DND-41 (cell line): Measurements from ENCODE around the gene RABGAP1L.

Experiments used
- ATAC-seq: fragments of 200-7000 bp; cut with Tn5 transposase; 3 replicates; pipeline ENCODE4 v1.9.1; 2021; ENCODE audit warnings: low read depth; ENCODE audit not compliant: insufficient read depth
- DNase-seq: peaks from one replicate; pipeline ENCODE4 v3.0.0-alpha.2; 2020
- H2AFZ ChIP-seq: 2 replicates; pipeline ENCODE4 v1.6.0; 2012; ENCODE audit warnings: low read depth, low read length
- H3K27ac ChIP-seq: 2 replicates; pipeline ENCODE4 v1.5.1; 2012; ENCODE audit warnings: low read length, inconsistent platforms
- H3K27me3 ChIP-seq: fragments of 200-600 bp; sonication (generic); 2 replicates; pipeline ENCODE4 v1.6.0; 2012; ENCODE audit warnings: low read length, mild to moderate bottlenecking, inconsistent platforms; ENCODE audit not compliant: insufficient read depth, poor library complexity
- H3K36me3 ChIP-seq: 2 replicates; pipeline ENCODE4 v1.5.1; 2012; ENCODE audit warnings: low read length, inconsistent platforms; ENCODE audit not compliant: insufficient read depth
- H3K4me1 ChIP-seq: 2 replicates; pipeline ENCODE4 v1.5.1; 2012; ENCODE audit warnings: mild to moderate bottlenecking, low read length; ENCODE audit not compliant: insufficient read depth
- H3K4me2 ChIP-seq: 2 replicates; pipeline ENCODE4 v1.6.0; 2012; ENCODE audit warnings: mild to moderate bottlenecking, moderate library complexity, low read length, inconsistent platforms; ENCODE audit not compliant: insufficient read depth
- H3K4me3 ChIP-seq, 2 experiments: fragments of 200-600 bp in 1 of 2; shearing (Covaris generic) in 1 of 2; 2 replicates each; pipeline ENCODE4 v1.5.1; 2012 to 2016; ENCODE audit warnings: inconsistent platforms in 2 of 2, low read length in 2 of 2, mild to moderate bottlenecking in 2 of 2, low read depth in 1 of 2, moderate library complexity in 1 of 2
- H3K79me2 ChIP-seq: 2 replicates; pipeline ENCODE4 v1.6.0; 2012; ENCODE audit warnings: low read length, inconsistent platforms; ENCODE audit not compliant: insufficient read depth
- H3K9ac ChIP-seq: 2 replicates; pipeline ENCODE4 v1.6.0; 2012; ENCODE audit warnings: low read depth, mild to moderate bottlenecking, inconsistent platforms, low read length, moderate library complexity
- H3K9me3 ChIP-seq: 2 replicates; pipeline ENCODE4 v1.5.1; 2012; ENCODE audit warnings: low read length, moderate library complexity, mild to moderate bottlenecking, inconsistent platforms; ENCODE audit not compliant: insufficient read depth, severe bottlenecking
- H4K20me1 ChIP-seq: 2 replicates; pipeline ENCODE4 v1.6.0; 2012; ENCODE audit warnings: low read length; ENCODE audit not compliant: insufficient read depth
- EZH2 ChIP-seq: IDR thresholded peaks from 3 replicates; pipeline ENCODE4 v1.6.1; 2012; ENCODE audit warnings: borderline replicate concordance, low read depth, mild to moderate bottlenecking, moderate library complexity, low read length, inconsistent platforms; ENCODE audit not compliant: severe bottlenecking
- TF ChIP-seq, protein P1 (sequence below): IDR thresholded peaks from 2 replicates; pipeline ENCODE4 v1.5.1; 2012; ENCODE audit warnings: borderline replicate concordance, low read length, moderate library complexity, mild to moderate bottlenecking; ENCODE audit not compliant: poor library complexity, severe bottlenecking; ENCODE audit errors: extremely low read depth

The RABGAP1L gene

DNA sequence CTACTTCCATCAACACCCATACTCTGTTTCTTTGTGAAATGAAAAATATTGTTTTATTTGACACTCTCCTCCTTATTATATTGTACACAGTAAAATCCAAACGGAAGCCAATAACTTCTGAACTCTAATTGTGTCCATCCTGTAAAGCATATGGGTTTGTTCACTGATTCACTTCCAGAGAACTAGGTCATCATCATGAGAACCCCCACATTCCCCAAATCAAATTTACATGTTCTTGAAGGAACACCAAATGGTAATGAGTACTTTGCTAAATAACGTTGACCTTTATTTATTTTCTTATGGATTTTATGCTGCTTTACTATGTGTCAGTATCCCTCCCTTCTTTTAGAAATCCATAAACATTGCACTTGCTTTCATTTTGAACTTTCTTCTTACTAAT, 627.0 kb downstream of the RABGAP1L start:
- DNase-seq (no peak), ATAC-seq (no peak)
- Histone ChIP-seq H3K79me2 (no peaks in the 10 kb centered on the region), H3K27ac (no peak overlapping the region), H3K4me3 (no peak overlapping the region), H3K36me3 (no peaks in the 10 kb centered on the region), H2AFZ (no peak overlapping the region), H3K9me3 (no peaks in the 10 kb centered on the region), H3K9ac (no peak overlapping the region), H3K27me3 (no peaks in the 10 kb centered on the region), H3K4me1 (no peaks in the 10 kb centered on the region), H3K4me2 (no peak overlapping the region), H4K20me1 (no peaks in the 10 kb centered on the region)
- TF ChIP-seq, protein P1, sequence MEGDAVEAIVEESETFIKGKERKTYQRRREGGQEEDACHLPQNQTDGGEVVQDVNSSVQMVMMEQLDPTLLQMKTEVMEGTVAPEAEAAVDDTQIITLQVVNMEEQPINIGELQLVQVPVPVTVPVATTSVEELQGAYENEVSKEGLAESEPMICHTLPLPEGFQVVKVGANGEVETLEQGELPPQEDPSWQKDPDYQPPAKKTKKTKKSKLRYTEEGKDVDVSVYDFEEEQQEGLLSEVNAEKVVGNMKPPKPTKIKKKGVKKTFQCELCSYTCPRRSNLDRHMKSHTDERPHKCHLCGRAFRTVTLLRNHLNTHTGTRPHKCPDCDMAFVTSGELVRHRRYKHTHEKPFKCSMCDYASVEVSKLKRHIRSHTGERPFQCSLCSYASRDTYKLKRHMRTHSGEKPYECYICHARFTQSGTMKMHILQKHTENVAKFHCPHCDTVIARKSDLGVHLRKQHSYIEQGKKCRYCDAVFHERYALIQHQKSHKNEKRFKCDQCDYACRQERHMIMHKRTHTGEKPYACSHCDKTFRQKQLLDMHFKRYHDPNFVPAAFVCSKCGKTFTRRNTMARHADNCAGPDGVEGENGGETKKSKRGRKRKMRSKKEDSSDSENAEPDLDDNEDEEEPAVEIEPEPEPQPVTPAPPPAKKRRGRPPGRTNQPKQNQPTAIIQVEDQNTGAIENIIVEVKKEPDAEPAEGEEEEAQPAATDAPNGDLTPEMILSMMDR, result no peak
- TF ChIP-seq EZH2, result no peak

DNA sequence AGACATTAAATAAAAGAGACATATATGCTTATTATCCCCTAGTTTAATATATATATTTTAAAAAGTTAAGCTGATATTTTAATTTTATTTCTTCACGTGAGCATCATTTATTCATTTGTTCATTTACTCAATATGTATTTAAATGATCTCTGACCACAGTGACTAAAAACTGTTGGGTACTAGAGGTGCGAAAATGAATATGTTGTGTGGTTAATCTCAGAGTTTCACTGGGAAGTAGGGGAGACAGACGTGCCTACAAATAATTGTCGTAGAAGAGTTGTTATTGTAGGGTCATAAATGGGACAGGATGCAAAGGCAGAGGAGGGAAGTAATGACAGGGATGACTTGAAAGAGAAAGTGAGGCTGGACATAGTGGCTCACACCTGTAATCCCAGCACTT, 627.4 kb downstream of the RABGAP1L start:
- TF ChIP-seq, protein P1, result no peak
- no peak for TF ChIP-seq EZH2
- no peaks in the 10 kb centered on the region for H3K79me2 ChIP-seq
- no peaks in the 10 kb centered on the region for H3K9me3 ChIP-seq
- no peak overlapping the region for H3K4me3 ChIP-seq
- H3K4me2 ChIP-seq, result no peak overlapping the region
- H3K27me3 ChIP-seq, result no peaks in the 10 kb centered on the region
- no peaks in the 10 kb centered on the region for H3K4me1 ChIP-seq
- H2AFZ ChIP-seq, result no peak overlapping the region
- H3K36me3 ChIP-seq, result no peaks in the 10 kb centered on the region
- no peak overlapping the region for H3K9ac ChIP-seq
- H4K20me1 ChIP-seq, result no peaks in the 10 kb centered on the region
- no peak for DNase-seq
- no peak overlapping the region for H3K27ac ChIP-seq
- ATAC-seq, result no peak

GRCh38 chr1:174788981-174789380, 629.7 kb downstream of the RABGAP1L start:
- ATAC-seq, result no peak
- Histone ChIP-seq H3K79me2 (no peaks in the 10 kb centered on the region), H3K36me3 (no peaks in the 10 kb centered on the region), H3K4me2 (no peak overlapping the region), H3K9me3 (no peaks in the 10 kb centered on the region), H3K27ac (no peak overlapping the region), H3K9ac (no peak overlapping the region), H3K4me3 (no peak overlapping the region), H4K20me1 (no peaks in the 10 kb centered on the region), H3K27me3 (no peaks in the 10 kb centered on the region), H3K4me1 (no peaks in the 10 kb centered on the region), H2AFZ (no peak overlapping the region)
- TF ChIP-seq EZH2, result no peak
- TF ChIP-seq, protein P1, result no peak
- DNase-seq, result no peak

DNA sequence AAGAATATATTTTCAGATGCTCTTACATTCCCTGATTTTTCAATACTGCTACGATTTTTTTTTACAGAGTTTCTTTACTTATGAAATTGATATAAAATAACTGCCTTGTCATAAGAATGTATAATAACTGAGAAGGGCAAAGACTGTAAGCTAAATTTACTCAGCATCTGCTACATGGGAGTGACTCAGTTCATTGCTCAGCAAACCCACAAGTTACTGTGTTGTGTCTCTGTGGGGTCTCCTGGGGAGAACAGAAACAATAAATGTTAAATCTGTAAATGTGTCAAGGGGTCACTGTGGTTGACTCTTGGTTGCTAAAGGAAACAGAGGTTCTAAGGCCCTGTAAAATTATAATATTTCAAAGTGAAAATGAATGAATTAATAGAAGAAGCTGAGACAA, 630.1 kb downstream of the RABGAP1L start:
- Histone ChIP-seq H3K36me3 (no peaks in the 10 kb centered on the region), H3K4me1 (no peaks in the 10 kb centered on the region), H3K27me3 (no peaks in the 10 kb centered on the region), H3K9me3 (no peaks in the 10 kb centered on the region), H4K20me1 (no peaks in the 10 kb centered on the region), H2AFZ (no peak overlapping the region), H3K9ac (no peak overlapping the region), H3K4me3 (no peak overlapping the region), H3K4me2 (no peak overlapping the region), H3K27ac (no peak overlapping the region), H3K79me2 (no peaks in the 10 kb centered on the region)
- ATAC-seq, result peak; percentile 33; the same call in 1 of the 3 replicates
- DNase-seq, result no peak
- TF ChIP-seq, protein P1, result no peak
- TF ChIP-seq EZH2, result no peak
